DND-41 (cell line): ENCODE results near the gene IFI44.

Experiments
- EZH2 ChIP-seq: IDR thresholded peaks from 3 replicates; pipeline ENCODE4 v1.6.1; 2012; ENCODE audit warnings: borderline replicate concordance, low read depth, mild to moderate bottlenecking, moderate library complexity, low read length, inconsistent platforms; ENCODE audit not compliant: severe bottlenecking
- TF ChIP-seq, protein P1 (sequence below): IDR thresholded peaks from 2 replicates; pipeline ENCODE4 v1.5.1; 2012; ENCODE audit warnings: borderline replicate concordance, low read length, moderate library complexity, mild to moderate bottlenecking; ENCODE audit not compliant: poor library complexity, severe bottlenecking; ENCODE audit errors: extremely low read depth

GRCh38 chr1:78690516-78690915, 40.9 kb downstream of the IFI44 start:
- TF ChIP-seq, protein P1, sequence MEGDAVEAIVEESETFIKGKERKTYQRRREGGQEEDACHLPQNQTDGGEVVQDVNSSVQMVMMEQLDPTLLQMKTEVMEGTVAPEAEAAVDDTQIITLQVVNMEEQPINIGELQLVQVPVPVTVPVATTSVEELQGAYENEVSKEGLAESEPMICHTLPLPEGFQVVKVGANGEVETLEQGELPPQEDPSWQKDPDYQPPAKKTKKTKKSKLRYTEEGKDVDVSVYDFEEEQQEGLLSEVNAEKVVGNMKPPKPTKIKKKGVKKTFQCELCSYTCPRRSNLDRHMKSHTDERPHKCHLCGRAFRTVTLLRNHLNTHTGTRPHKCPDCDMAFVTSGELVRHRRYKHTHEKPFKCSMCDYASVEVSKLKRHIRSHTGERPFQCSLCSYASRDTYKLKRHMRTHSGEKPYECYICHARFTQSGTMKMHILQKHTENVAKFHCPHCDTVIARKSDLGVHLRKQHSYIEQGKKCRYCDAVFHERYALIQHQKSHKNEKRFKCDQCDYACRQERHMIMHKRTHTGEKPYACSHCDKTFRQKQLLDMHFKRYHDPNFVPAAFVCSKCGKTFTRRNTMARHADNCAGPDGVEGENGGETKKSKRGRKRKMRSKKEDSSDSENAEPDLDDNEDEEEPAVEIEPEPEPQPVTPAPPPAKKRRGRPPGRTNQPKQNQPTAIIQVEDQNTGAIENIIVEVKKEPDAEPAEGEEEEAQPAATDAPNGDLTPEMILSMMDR = no peak
- no peak for TF ChIP-seq EZH2
